Motor neuron (in vitro differentiated cells): ENCODE data around the gene CAPZA2. TPM values are rescaled to one million over a fixed set of nuclear protein-coding genes. Genes with fewer than 3 reads are reported as not detected.

Experiments used
- ATAC-seq, 8 experiments: fragments of 200-7000 bp; cut with Tn5 transposase; replicated peaks in 6 of 8; 2 replicates each; pipeline ENCODE4 v1.8.0; 2021; ENCODE audit warnings: mild to moderate bottlenecking in 8 of 8, moderate library complexity in 8 of 8
- H3K27ac ChIP-seq, 2 donors: fragments of 250-450 bp; sonication (Bioruptor Pico); 2 replicates each; pipeline ENCODE4 v1.9.0; 2021; ENCODE audit warnings: antibody characterized with exemption in 2 of 2, mild to moderate bottlenecking in 2 of 2, moderate library complexity in 1 of 2
- H3K4me1 ChIP-seq, 2 donors: fragments of 250-450 bp; sonication (Bioruptor Pico); replicated peaks in 1 of 2; 2 replicates each; pipeline ENCODE4 v1.6.1; 2021; ENCODE audit warnings: antibody characterized with exemption in 2 of 2, mild to moderate bottlenecking in 2 of 2, moderate library complexity in 1 of 2
- H3K4me3 ChIP-seq, 5 donors: fragments of 250-450 bp; sonication (Bioruptor Pico); 2 replicates each; pipeline ENCODE4 v1.9.0; 2021; ENCODE audit warnings: antibody characterized with exemption in 5 of 5, mild to moderate bottlenecking in 5 of 5, moderate library complexity in 4 of 5
- WGBS, 10 experiments: fragments of 450-650 bp; shearing (Covaris generic); methylation state at CpG; one replicate each; pipeline ENCODE4 v1.0.0; 2022; 5-methylcytosine and 5-hydroxymethylcytosine counted together
- in situ Hi-C, 9 experiments: fragments of 400-800 bp; cut with MboI; loops; one replicate each; pipeline ENCODE4 v1.15.0; 2021; ENCODE audit warnings: low sequenced_read_pairs in 9 of 9, low pct_unique_long_range_greater_than_20kb in 2 of 9; ENCODE audit not compliant: unreplicated experiment in 9 of 9
- total RNA-seq, 8 experiments: library from RNA; unstranded; fragments of 300-600 nt; gene quantifications; 2 replicates each; pipeline versions ENCODE4 v1.2.3 to v1.2.4, GENCODE V29; 2022

CAPZA2 gene
- total RNA-seq, 8 experiments from 2014 or later, result 62.1 to 138 (median 91.1) TPM

DNA sequence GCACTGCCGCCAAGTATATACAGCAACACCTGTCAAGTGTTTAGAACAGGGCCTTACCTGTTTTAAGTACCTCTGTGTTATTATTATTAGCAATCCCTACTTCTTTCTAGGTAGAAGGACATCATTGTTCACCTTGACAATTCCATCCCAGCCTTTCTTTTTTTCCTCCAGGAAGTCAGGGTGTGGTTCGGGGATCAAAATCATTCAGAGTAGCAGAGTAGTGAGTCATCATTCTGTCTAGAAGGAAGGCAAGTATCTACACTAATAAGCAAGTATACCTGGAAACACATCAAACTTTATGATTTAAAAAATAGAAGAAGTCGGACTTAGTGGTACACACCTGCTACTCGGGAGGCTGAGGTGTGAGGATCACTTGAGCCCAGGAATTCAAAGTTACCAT, 25.5 kb upstream of the CAPZA2 start:
- H3K27ac ChIP-seq, result no peak overlapping the region
- no peak overlapping the region for H3K4me3 ChIP-seq
- no peaks in the 10 kb centered on the region for H3K4me1 ChIP-seq
- WGBS, 10 experiments, result 31 to 93% (median 77%) methylated on average over 2 to 4 of the region's 4 CpGs; no CpG with 5 or more reads in 1 of the 10 experiments
- ATAC-seq, result peak in 3 of 8 experiments; percentile 14 to 45 (median 27)
- in situ Hi-C loops, result no loop called here

DNA sequence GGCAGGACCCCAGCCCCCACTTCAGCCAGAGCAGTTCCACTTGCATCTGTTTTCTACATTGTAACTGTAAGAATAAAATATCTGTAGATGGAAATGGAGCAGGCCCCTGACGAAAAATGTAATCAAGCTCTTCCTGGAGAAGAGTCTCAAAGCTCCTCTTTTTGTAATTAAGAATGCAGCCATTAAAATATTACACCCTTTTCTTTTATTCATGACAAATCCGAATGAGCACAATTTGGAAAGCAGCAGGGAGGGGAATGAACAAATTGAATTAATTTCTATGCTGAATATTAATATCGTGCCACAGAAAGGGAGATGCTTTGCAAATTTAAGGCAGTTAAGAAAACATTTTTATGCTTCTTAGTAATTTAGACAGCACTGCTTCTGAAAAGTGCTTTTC, 24.8 kb upstream of the CAPZA2 start:
- WGBS, 10 experiments, result 0 to 100% (median 74%) methylated on average over 2 to 3 of the region's 3 CpGs
- no peak overlapping the region for H3K27ac ChIP-seq
- peak in 1 of 8 experiments; percentile 77 for ATAC-seq
- no peak overlapping the region for H3K4me3 ChIP-seq
- in situ Hi-C loops, result no loop called here
- H3K4me1 ChIP-seq, result no peaks in the 10 kb centered on the region

DNA sequence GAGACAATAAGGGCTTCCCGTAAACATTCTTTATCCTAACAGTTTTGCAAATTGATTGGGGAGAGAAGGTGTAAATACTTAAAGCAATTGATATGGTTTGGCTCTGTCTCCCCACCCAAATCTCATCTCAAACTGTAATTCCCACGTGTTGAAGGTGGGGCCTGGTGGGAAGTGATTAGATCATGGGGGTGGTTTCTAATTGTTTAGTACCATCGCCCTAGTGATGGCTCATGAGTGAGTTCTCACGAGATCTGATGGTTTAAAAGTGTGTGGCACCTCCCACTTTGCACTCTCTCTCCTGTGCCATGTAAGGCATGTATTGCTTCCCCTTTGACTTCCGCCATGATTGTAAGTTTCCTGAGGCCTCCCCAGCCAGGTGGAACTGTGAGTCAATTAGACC, 22.1 kb upstream of the CAPZA2 start:
- in situ Hi-C loops, result no loop called here
- WGBS, 10 experiments, result 68 to 100% (median 91%) methylated on average over 1 to 5 of the region's 5 CpGs; no CpG with 5 or more reads in 4 of the 10 experiments
- H3K27ac ChIP-seq, result no peak overlapping the region
- H3K4me1 ChIP-seq, result no peaks in the 10 kb centered on the region
- ATAC-seq, result no peak
- no peak overlapping the region for H3K4me3 ChIP-seq

DNA sequence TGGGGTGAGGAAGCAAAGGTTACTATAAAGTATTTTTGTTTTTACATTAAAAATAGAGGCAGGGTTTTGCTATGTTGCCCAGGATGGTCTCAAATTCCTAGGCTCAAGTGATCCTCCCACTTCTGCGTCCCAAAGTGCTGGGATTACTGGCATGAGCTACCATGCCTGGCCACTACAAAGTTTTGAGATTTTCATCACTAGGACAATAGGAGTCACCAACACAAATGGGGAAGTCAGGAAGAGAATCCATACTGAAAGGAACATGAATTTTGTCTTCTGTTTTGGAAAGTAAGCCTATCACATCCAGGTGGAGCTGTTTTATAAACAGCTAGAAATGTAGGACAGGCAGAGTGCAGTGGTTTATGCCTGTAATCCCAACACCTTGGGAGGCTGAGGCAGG, 20.0 kb upstream of the CAPZA2 start:
- in situ Hi-C loops, result no loop called here
- WGBS, 10 experiments, result 60 to 100% (median 90%) methylated on average over 1 of the region's 1 CpG; no CpG with 5 or more reads in 3 of the 10 experiments
- no peak overlapping the region for H3K27ac ChIP-seq
- no peaks in the 10 kb centered on the region for H3K4me1 ChIP-seq
- no peak for ATAC-seq
- no peak overlapping the region for H3K4me3 ChIP-seq

DNA sequence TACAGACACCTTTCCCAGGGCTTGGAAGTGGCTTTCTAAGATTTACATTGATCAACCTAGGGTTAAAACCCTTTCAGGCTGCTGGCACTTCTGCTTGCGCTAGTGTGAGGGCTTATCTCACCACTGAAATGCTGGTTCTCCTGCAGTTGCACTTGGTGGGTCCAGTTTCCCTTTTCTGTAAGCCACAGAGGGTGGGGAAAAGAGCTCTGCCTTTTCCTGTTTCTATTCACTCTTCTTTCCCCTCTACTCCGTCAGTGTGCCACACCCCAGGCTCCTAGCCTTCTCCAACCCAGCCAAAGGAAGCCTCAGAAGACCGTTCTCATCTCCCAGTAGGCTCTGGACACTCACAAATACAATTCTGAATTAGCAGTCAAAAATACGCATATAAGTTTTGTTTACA, 19.0 kb upstream of the CAPZA2 start:
- WGBS, 10 experiments, result 0 to 100% (median 83%) methylated on average over 1 to 3 of the region's 4 CpGs; no CpG with 5 or more reads in 2 of the 10 experiments
- in situ Hi-C loops, result no loop called here

DNA sequence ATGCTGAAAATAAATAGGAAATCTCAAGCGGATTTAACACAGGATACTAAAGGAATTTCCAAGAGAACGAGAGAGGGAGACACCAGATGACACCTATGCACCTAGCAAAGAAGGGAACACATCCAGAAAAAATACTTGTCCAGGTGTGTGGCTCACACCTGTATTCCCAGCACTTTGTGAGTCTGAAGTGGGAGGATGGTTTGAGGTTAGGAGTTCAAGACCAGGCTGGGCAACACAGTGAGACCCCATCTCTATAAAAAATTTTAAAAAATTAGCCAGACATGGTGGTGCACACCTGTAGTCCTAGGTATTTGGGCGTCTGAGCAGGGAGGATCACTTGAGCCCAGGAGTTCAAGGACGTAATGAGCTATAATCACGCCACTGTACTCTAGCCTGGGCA, 11.2 kb upstream of the CAPZA2 start:
- in situ Hi-C loops, result no loop called here
- ATAC-seq, result no peak
- Histone ChIP-seq H3K27ac (no peak overlapping the region), H3K4me3 (no peak overlapping the region), H3K4me1 (no peaks in the 10 kb centered on the region)
- WGBS, 10 experiments, result 74 to 100% (median 83%) methylated on average over 1 to 5 of the region's 5 CpGs; no CpG with 5 or more reads in 1 of the 10 experiments

More for the DNA sequence above, 19.0 kb upstream of the CAPZA2 start:
- ATAC-seq, result peak in 3 of 8 experiments; percentile 71 to 88 (median 75)
- H3K4me3 ChIP-seq, result no peak overlapping the region
- no peaks in the 10 kb centered on the region for H3K4me1 ChIP-seq
- H3K27ac ChIP-seq, result no peak overlapping the region

DNA sequence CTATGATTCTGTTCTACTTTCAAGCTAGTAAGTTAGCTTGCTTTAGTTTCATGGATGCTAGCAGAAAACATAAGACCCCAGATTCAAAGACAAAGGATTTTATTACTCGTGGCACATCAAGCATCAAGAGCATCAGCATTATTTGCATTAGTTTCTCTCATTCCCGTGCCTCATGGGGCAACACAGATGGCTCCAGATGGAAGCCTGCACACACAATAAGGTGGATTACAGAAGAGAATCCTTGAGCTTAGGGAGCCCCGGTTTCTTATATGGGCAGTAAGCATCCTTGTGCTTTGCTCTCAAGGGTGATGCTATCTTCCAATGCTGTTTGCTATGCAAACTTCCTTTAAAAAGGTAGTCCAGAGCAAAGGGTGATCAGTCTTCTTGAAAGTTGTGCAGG, 10.7 kb upstream of the CAPZA2 start:
- 33 to 100% (median 88%) methylated on average over 1 to 3 of the region's 3 CpGs; no CpG with 5 or more reads in 3 of the 10 experiments for WGBS, 10 experiments
- Histone ChIP-seq H3K27ac (no peak overlapping the region), H3K4me1 (no peaks in the 10 kb centered on the region), H3K4me3 (no peak overlapping the region)
- in situ Hi-C loops, result no loop called here
- no peak for ATAC-seq

DNA sequence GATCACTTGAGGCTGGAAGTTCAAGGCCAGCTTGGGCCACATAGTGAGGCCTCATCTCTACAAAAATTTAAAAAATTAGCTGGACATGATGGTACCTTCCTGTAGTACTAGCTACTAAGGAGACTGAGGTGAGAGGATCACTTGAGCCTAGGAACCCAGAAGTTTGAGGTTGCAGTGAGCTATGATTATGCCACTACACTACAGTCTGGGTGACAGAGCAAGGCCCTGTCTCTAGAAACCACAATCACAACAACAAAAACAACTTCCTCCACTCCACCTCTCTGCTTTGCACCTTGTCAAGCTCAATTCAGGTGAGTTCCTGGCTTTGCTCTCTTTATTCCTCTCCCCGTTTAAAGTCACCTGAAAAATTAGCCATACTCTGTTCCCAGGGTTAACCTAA, 8.3 kb upstream of the CAPZA2 start:
- Histone ChIP-seq H3K27ac (no peak overlapping the region), H3K4me1 (no peaks in the 10 kb centered on the region), H3K4me3 (no peak overlapping the region)
- in situ Hi-C loops, result no loop called here
- ATAC-seq, result no peak
- 100% methylated on average over 1 of the region's 1 CpG; no CpG with 5 or more reads in 4 of the 10 experiments for WGBS, 10 experiments

DNA sequence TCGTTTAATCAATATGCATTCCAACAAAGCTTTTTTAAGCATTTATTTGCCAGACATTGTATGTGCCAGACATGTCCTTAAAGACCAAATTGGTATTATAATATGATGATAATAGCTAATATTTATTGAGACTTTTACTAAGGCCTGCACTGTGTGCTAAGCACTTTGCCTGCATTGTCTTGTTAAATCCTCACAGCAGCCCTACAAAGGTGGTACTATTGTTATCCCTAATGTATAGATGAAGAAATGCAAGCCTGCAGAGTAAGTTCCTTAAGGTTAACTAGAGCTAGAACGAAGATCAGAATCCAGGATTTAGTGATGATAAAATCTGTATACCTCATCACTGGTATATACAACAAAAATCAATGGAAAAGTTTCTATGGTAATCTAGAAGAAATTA, 5.3 kb upstream of the CAPZA2 start:
- Histone ChIP-seq H3K4me1 (no peaks in the 10 kb centered on the region), H3K4me3 (no peak overlapping the region), H3K27ac (no peak overlapping the region)
- ATAC-seq, result no peak
- in situ Hi-C loops, result no loop called here
- WGBS, 10 experiments, result 23 to 58% (median 40%) methylated on average over 1 to 2 of the region's 2 CpGs; no CpG with 5 or more reads in 2 of the 10 experiments

DNA sequence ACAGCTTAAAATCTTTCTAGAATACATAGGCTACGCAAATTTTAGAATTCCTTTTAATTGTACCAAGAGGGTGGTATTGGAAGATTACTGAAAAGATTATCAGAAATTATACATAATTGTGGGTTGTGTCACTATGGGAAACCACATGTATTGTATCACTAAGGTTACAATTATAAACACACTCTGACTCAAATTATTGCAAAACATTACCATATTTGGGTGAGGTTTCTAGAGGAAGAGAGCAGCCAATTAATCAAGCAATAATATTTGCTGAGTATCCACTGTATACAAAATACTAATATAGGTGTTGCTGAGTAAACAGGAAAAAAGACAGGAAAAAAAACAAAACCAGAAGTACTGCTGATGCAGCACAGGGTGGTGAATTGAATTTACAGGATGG, 3.1 kb upstream of the CAPZA2 start:
- 45 to 100% (median 91%) methylated on average over 1 of the region's 1 CpG; no CpG with 5 or more reads in 1 of the 10 experiments for WGBS, 10 experiments
- peak in 2 of 8 experiments; percentile 26 to 31 for ATAC-seq
- Histone ChIP-seq H3K4me3 (no peak overlapping the region), H3K27ac (no peak overlapping the region), H3K4me1 (peaks cover 0 to 3% of the 10 kb centered on the region in 2 donors)
- in situ Hi-C loops, result no loop called here

DNA sequence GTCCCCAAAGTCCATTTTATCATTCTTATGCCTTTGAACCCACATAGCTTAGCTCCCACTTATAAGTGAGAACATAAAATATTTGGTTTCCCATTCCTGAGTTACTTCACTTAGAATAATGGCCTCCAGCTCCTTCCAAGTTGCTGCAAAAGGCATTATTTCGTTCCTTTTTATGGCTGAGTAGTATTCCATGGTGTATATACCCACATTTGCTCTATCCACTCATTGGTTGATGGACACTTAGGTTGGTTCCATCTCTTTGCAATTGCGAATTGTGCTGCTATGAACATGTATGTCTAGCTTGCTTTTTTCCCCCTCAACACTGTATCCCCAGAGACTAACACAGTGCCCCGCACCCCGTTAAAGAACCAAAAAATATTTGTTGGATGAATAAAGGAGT, 670 bp upstream of the CAPZA2 start:
- Histone ChIP-seq H3K27ac (no peak overlapping the region), H3K4me3 (peak overlapping the region in 1 of 5 donors; percentile 12), H3K4me1 (peaks cover 0 to 4% of the 10 kb centered on the region in 2 donors)
- no peak for ATAC-seq
- in situ Hi-C loops, result no loop called here
- 0 to 100% (median 84%) methylated on average over 1 to 4 of the region's 4 CpGs for WGBS, 10 experiments

DNA sequence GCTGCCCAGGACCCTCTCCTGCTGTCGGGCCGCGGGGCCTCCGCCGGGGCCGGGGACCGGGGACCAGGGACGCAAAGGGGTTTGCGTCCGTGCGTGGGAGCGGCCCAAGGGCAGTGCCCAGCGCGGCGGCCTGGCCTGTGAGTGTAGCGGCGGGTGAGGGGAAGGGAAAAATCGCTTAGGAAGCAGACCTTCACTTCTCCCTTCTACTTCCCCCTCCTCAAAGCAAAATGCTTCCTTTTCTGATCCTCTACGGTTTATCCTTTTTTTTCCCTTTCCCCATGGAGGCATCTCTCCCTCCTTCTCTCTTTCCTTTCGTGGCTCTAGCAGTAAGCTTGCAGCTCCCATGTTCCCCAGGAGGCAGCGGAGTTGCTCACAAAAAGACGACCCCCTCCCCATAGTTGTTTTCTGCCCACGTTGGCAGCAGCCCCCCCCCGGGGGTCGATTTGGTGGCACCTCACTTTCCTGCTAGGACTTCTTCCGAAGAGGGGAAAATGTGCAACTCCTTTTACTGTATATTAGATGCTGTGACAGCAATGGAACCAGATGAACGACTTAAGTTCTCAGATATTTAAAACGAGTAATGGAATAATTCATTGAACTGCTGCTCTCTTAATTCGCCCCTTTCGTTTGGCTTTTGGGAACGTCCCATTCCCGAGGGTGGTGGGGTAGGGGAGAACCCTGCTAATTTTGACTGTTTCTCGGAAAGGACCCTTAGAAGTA, 724 bp downstream of the CAPZA2 start:
- Histone ChIP-seq H3K27ac (peak overlapping the region; percentile 95 to 97), H3K4me1 (peaks cover 0 to 4% of the 10 kb centered on the region in 2 donors), H3K4me3 (peak overlapping the region; percentile 73 to 89 (median 87))
- peak; percentile 3 to 64 (median 39) for ATAC-seq
- WGBS, 10 experiments, result 0 to 20% (median 0%) methylated on average over 1 to 7 of the region's 33 CpGs; no CpG with 5 or more reads in 2 of the 10 experiments
- in situ Hi-C loops, result no loop called here

DNA sequence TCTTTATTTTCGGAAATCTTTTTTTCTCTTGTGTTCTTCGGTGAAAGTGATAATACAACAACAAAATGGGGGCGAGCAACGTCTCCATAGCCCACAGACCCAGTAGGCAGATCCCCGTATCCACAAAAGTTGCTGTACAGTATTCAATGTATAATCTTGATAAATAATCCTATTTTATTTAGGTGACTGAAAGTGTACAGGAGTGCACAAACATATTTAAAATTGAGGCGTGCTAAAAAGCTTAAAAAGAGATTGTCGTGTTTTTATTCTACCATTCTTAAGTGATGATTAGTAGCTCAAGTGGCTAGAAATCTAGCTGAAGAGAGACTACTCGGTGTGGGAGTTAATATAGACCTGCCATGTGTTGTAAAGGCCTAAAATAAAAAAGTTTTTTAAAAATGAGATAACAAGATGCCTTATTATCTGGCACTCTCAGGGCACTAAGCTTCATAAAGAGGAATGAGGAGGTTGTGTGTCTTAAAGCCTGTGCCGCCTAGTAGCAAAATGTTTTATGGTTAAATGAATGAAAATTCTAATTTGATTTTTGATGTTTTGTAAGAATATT, 1.6 kb downstream of the CAPZA2 start:
- no peak for ATAC-seq
- Histone ChIP-seq H3K27ac (no peak overlapping the region), H3K4me3 (peak overlapping the region; percentile 73 to 89 (median 87)), H3K4me1 (peaks cover 0 to 4% of the 10 kb centered on the region in 2 donors)
- in situ Hi-C loops, result no loop called here
- WGBS, 10 experiments, result 0 to 25% (median 14%) methylated on average over 1 to 9 of the region's 9 CpGs; no CpG with 5 or more reads in 1 of the 10 experiments
